ENCODE measurements around the gene C1QTNF1. TPM values are rescaled to one million over a fixed set of nuclear protein-coding genes. Genes with fewer than 3 reads are reported as not detected.
A peak's percentile ranks its signal among the peaks of the same experiment; 100 is the strongest.
"Not testable (repeated sequence)": the region's sequence is repeated elsewhere in the genome, so short reads cannot be mapped to it uniquely, and the experiment has no call there.

C1QTNF1 gene
- total RNA-seq, 2 experiments from 2014 or later, result not detected

GRCh38 chr17:79062691-79063090 lies 38.7 kb downstream of the C1QTNF1 start:
- Mint-ChIP-seq H3K36me3 (ENCODE audit: low read depth) (no peaks in the 10 kb centered on the region), H3K27ac (no peak overlapping the region), H3K27me3 (ENCODE audit: low read depth) (peaks cover 8% of the 10 kb centered on the region), H3K4me3 (no peak overlapping the region), H3K9me3 (ENCODE audit: insufficient read depth) (no peaks in the 10 kb centered on the region), H3K4me1 (ENCODE audit: low read depth) (peaks cover 11% of the 10 kb centered on the region)
- DNase-seq, result no peak
- ChIA-PET CTCF (interaction anchor here (1.2 to 1.8 kb wide), 5 partner anchors 17 to 331 kb away, joined by 3 to 4 read pairs (median 4); no protein-coding TSS in a partner anchor), POLR2A (no interaction called here)
- ATAC-seq, result no peak

GRCh38 chr17:79064026-79064425 lies 40.1 kb downstream of the C1QTNF1 start:
- Mint-ChIP-seq H3K4me1 (ENCODE audit: low read depth) (peaks cover 7% of the 10 kb centered on the region), H3K4me3 (no peak overlapping the region), H3K36me3 (ENCODE audit: low read depth) (no peaks in the 10 kb centered on the region), H3K27ac (no peak overlapping the region), H3K27me3 (ENCODE audit: low read depth) (peaks cover 5% of the 10 kb centered on the region), H3K9me3 (ENCODE audit: insufficient read depth) (no peaks in the 10 kb centered on the region)
- ATAC-seq (no peak), DNase-seq (no peak)
- ChIA-PET POLR2A (no interaction called here), CTCF (interaction anchor here (1.2 to 1.5 kb wide), 5 partner anchors 10 to 329 kb away, joined by 3 to 5 read pairs (median 4); no protein-coding TSS in a partner anchor)

DNA sequence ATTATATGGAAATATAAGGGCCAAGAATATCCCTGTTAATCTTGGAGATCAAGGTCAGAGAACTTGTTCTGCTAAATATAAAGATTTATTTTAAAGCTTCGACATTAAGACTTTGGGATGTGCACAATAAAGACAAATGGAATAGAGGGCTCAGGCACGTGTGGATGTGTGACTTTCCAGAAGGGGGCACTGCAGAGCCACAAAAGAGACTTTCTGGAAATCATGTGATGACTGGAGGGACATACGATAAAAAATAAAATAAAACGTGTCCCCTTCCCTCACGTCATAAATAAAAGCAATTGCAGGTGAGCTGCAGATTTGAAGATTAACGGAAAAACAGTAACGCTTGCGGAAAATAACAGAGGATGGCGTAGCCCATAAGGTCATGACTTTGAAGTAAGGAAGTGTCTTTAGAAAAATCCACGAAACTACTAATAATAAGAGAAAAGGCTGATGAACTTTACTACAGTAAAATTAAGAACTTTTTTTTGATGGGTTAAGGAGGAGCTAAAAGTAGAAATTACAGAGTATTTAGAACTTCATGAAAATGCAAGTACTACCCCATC lies 41.2 kb downstream of the C1QTNF1 start:
- Mint-ChIP-seq H3K9me3 (ENCODE audit: insufficient read depth) (no peaks in the 10 kb centered on the region), H3K4me1 (ENCODE audit: low read depth) (peaks cover 5% of the 10 kb centered on the region), H3K4me3 (no peak overlapping the region), H3K36me3 (ENCODE audit: low read depth) (no peaks in the 10 kb centered on the region), H3K27ac (no peak overlapping the region), H3K27me3 (ENCODE audit: low read depth) (peaks cover 3% of the 10 kb centered on the region)
- ChIA-PET POLR2A (interaction anchor here (0.8 kb wide), 1 partner anchor 9 kb away, joined by 3 read pairs; the partner anchor contains the start of gene ENGASE), CTCF (interaction anchor here (1.0 to 1.7 kb wide), 11 partner anchors 9 to 336 kb away, joined by 3 to 23 read pairs (median 4); partner anchors contain the start of gene ENGASE)
- DNase-seq (peak; percentile 66), ATAC-seq (peak; percentile 68)

DNA sequence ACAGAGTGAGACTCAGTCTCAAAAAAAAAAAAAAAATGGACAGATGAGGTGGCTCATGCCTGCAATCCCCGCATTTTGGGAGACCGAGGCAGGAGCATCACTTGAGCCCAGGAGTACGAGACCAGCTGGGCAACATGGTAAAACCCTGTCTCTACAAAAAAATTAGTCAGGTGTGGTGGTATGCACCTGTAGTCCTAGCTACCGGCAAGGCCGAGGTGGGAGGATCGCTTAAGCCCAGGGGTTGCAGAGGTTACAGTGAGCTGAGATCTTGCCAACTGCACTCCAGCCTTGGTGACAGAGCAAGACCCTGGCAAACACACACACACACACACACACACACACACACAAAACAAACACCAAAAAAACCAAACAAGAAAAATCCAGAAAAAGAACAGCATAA lies 43.0 kb downstream of the C1QTNF1 start:
- Mint-ChIP-seq H3K27ac (no peak overlapping the region), H3K36me3 (ENCODE audit: low read depth) (no peaks in the 10 kb centered on the region), H3K4me1 (ENCODE audit: low read depth) (peaks cover 5% of the 10 kb centered on the region), H3K27me3 (ENCODE audit: low read depth) (peaks cover 6% of the 10 kb centered on the region), H3K9me3 (ENCODE audit: insufficient read depth) (no peaks in the 10 kb centered on the region), H3K4me3 (no peak overlapping the region)
- ATAC-seq, result no peak
- CTCF ChIA-PET, result interaction anchor here (0.7 to 2.2 kb wide), 5 partner anchors 16 to 324 kb away, joined by 4 to 8 read pairs (median 5); no protein-coding TSS in a partner anchor
- DNase-seq, result no peak
- POLR2A ChIA-PET, result interaction anchor here (0.6 to 0.8 kb wide), 2 partner anchors 8 to 326 kb away, joined by 3 read pairs; no protein-coding TSS in a partner anchor

- no peak for DNase-seq
- Mint-ChIP-seq H3K4me3 (no peak overlapping the region), H3K4me1 (ENCODE audit: low read depth) (peaks cover 6% of the 10 kb centered on the region), H3K27me3 (ENCODE audit: low read depth) (peaks cover 6% of the 10 kb centered on the region), H3K27ac (no peak overlapping the region), H3K36me3 (ENCODE audit: low read depth) (no peaks in the 10 kb centered on the region), H3K9me3 (ENCODE audit: insufficient read depth) (no peaks in the 10 kb centered on the region)
- ATAC-seq, result no peak
- ChIA-PET POLR2A (no interaction called here), CTCF (no interaction called here)
Observed at GRCh38 chr17:79070266-79070880, 46.4 kb downstream of the C1QTNF1 start.

DNA sequence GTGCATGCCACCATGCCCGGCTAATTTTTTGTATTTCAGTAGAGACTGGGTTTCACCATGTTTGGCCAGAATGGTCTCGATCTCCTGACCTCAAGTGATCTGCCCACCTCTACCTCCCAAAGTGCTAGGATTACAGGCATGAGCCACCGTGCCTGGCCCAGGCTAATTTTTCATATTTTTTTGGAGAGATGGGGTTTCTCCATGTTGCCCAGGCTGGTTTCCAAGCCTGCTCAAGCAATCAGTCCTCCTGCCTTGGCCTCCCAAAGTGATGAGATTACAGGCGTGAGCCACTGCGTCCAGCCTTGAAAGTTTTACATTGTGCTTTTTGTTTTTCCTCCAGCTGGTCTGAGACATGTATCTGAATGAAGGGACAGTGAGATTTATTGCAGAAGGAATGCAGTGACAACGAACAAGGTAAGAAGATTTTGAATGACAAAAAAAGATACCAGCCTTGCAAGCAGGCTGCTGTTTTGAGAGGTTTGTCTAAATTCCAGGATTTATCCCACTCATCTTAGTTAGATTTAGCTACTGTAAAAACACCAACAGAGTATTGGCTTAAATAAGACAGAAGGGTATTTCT lies 47.3 kb downstream of the C1QTNF1 start:
- POLR2A ChIA-PET, result no interaction called here
- Mint-ChIP-seq H3K9me3 (ENCODE audit: insufficient read depth) (no peaks in the 10 kb centered on the region), H3K36me3 (ENCODE audit: low read depth) (no peaks in the 10 kb centered on the region), H3K27ac (no peak overlapping the region), H3K27me3 (ENCODE audit: low read depth) (peaks cover 4% of the 10 kb centered on the region), H3K4me3 (no peak overlapping the region), H3K4me1 (ENCODE audit: low read depth) (peaks cover 14% of the 10 kb centered on the region)
- CTCF ChIA-PET, result interaction anchor here (0.9 to 1.3 kb wide), 2 partner anchors 11 to 17 kb away, joined by 3 read pairs; no protein-coding TSS in a partner anchor
- no peak for ATAC-seq
- DNase-seq, result no peak

- Mint-ChIP-seq H3K4me3 (no peak overlapping the region), H3K27ac (no peak overlapping the region)
- DNase-seq, result no peak
Observed at GRCh38 chr17:79072544-79072943, 48.6 kb downstream of the C1QTNF1 start.

GRCh38 chr17:79073016-79073705 lies 49.2 kb downstream of the C1QTNF1 start:
- Mint-ChIP-seq H3K9me3 (ENCODE audit: insufficient read depth) (no peaks in the 10 kb centered on the region), H3K4me1 (ENCODE audit: low read depth) (peaks cover 18% of the 10 kb centered on the region), H3K27me3 (ENCODE audit: low read depth) (peaks cover 3% of the 10 kb centered on the region), H3K36me3 (ENCODE audit: low read depth) (peaks cover 2% of the 10 kb centered on the region), H3K4me3 (no peak overlapping the region), H3K27ac (no peak overlapping the region)
- ATAC-seq, result no peak
- DNase-seq, result no peak
- ChIA-PET POLR2A (no interaction called here), CTCF (interaction anchor here (1.0 to 2.8 kb wide), 6 partner anchors 8 to 319 kb away, joined by 3 to 23 read pairs (median 6); no protein-coding TSS in a partner anchor)

More at GRCh38 chr17:79072544-79072943, 48.6 kb downstream of the C1QTNF1 start:
- Mint-ChIP-seq H3K36me3 (ENCODE audit: low read depth) (peaks cover 2% of the 10 kb centered on the region), H3K27me3 (ENCODE audit: low read depth) (peaks cover 3% of the 10 kb centered on the region), H3K4me1 (ENCODE audit: low read depth) (peaks cover 18% of the 10 kb centered on the region), H3K9me3 (ENCODE audit: insufficient read depth) (no peaks in the 10 kb centered on the region)
- POLR2A ChIA-PET, result no interaction called here
- CTCF ChIA-PET, result interaction anchor here (1.4 to 1.7 kb wide), 2 partner anchors 10 to 320 kb away, joined by 6 to 7 read pairs; no protein-coding TSS in a partner anchor
- ATAC-seq, result no peak

- CTCF ChIA-PET, result interaction anchor here (1.0 to 2.8 kb wide), 6 partner anchors 9 to 315 kb away, joined by 3 to 23 read pairs (median 6); no protein-coding TSS in a partner anchor
- Mint-ChIP-seq H3K9me3 (ENCODE audit: insufficient read depth) (no peaks in the 10 kb centered on the region), H3K4me1 (ENCODE audit: low read depth) (peaks cover 18% of the 10 kb centered on the region), H3K27me3 (ENCODE audit: low read depth) (peaks cover 3% of the 10 kb centered on the region), H3K36me3 (ENCODE audit: low read depth) (peaks cover 2% of the 10 kb centered on the region), H3K4me3 (no peak overlapping the region), H3K27ac (no peak overlapping the region)
- POLR2A ChIA-PET, result interaction anchor here (1.5 kb wide), 1 partner anchor 9 kb away, joined by 3 read pairs; no protein-coding TSS in a partner anchor
- DNase-seq, result no peak
- ATAC-seq, result no peak
Observed at GRCh38 chr17:79073706-79074088, 49.7 kb downstream of the C1QTNF1 start.

- not testable (repeated sequence) for H3K9me3 Mint-ChIP-seq (ENCODE audit: insufficient read depth); DNase-seq; H3K36me3 Mint-ChIP-seq (ENCODE audit: low read depth); ATAC-seq; H3K27me3 Mint-ChIP-seq (ENCODE audit: low read depth)
- Mint-ChIP-seq H3K4me1 (ENCODE audit: low read depth) (peaks cover 18% of the 10 kb centered on the region), H3K4me3 (peak overlapping the region; percentile 66), H3K27ac (peak overlapping the region; percentile 67)
- CTCF ChIA-PET, result interaction anchor here (1.0 to 2.8 kb wide), 7 partner anchors 9 to 326 kb away, joined by 3 to 23 read pairs (median 5); no protein-coding TSS in a partner anchor
- POLR2A ChIA-PET, result interaction anchor here (1.5 kb wide), 1 partner anchor 10 kb away, joined by 3 read pairs; no protein-coding TSS in a partner anchor
Observed at GRCh38 chr17:79074121-79074648, 50.2 kb downstream of the C1QTNF1 start.

Data from activated CD8-positive, alpha-beta T cell treated with anti-CD3 and anti-CD28 coated beads, Interleukin-2, amount 10 ng/mL, durations not matched to agents 7 days and 5 days (primary cell).